ENCODE data around the gene SEMA3F. TPM values are rescaled to one million over a fixed set of nuclear protein-coding genes. Genes with fewer than 3 reads are reported as not detected.

The SEMA3F gene
- total RNA-seq, 2 experiments from 2014 or later: 0.15 TPM; not detected in 1

GRCh38 chr3:50172626-50173220 lies 17.6 kb downstream of the SEMA3F start:
- H3K27me3 Mint-ChIP-seq: no peaks in the 10 kb centered on the region
- no peak overlapping the region for H3K4me3 Mint-ChIP-seq
- peaks cover 4% of the 10 kb centered on the region for H3K4me1 Mint-ChIP-seq
- CTCF ChIA-PET: no interaction called here
- no peaks in the 10 kb centered on the region for H3K36me3 Mint-ChIP-seq (ENCODE audit: low read depth)
- no peak for DNase-seq
- no peaks in the 10 kb centered on the region for H3K9me3 Mint-ChIP-seq
- H3K27ac Mint-ChIP-seq: no peak overlapping the region
- POLR2A ChIA-PET: no interaction called here

- ChIA-PET POLR2A (no interaction called here), CTCF (interaction anchor here (0.6 kb wide), 1 partner anchor 82 kb away, joined by 3 read pairs; no protein-coding TSS in a partner anchor)
- DNase-seq: no peak
- no peaks in the 10 kb centered on the region for H3K36me3 Mint-ChIP-seq (ENCODE audit: low read depth)
- peaks cover 4% of the 10 kb centered on the region for H3K4me1 Mint-ChIP-seq
- no peaks in the 10 kb centered on the region for H3K27me3 Mint-ChIP-seq
- H3K9me3 Mint-ChIP-seq: no peaks in the 10 kb centered on the region
- H3K4me3 Mint-ChIP-seq: no peak overlapping the region
- no peak overlapping the region for H3K27ac Mint-ChIP-seq
Measured at GRCh38 chr3:50173685-50174516, 18.8 kb downstream of the SEMA3F start.

- Mint-ChIP-seq H3K27me3 (no peaks in the 10 kb centered on the region), H3K9me3 (no peaks in the 10 kb centered on the region), H3K27ac (no peak overlapping the region), H3K36me3 (ENCODE audit: low read depth) (no peaks in the 10 kb centered on the region), H3K4me3 (no peak overlapping the region), H3K4me1 (peaks cover 4% of the 10 kb centered on the region)
- ChIA-PET POLR2A (no interaction called here), CTCF (interaction anchor here (0.6 kb wide), 1 partner anchor 82 kb away, joined by 3 read pairs; no protein-coding TSS in a partner anchor)
- no peak for DNase-seq
Measured at GRCh38 chr3:50174517-50174895, 19.4 kb downstream of the SEMA3F start.

GRCh38 chr3:50174947-50175524 lies 19.9 kb downstream of the SEMA3F start:
- ChIA-PET CTCF (no interaction called here), POLR2A (no interaction called here)
- Mint-ChIP-seq H3K27me3 (no peaks in the 10 kb centered on the region), H3K4me1 (peaks cover 4% of the 10 kb centered on the region), H3K4me3 (no peak overlapping the region), H3K27ac (no peak overlapping the region), H3K9me3 (no peaks in the 10 kb centered on the region), H3K36me3 (ENCODE audit: low read depth) (no peaks in the 10 kb centered on the region)
- DNase-seq: no peak

GRCh38 chr3:50177346-50177745 lies 22.2 kb downstream of the SEMA3F start:
- ChIA-PET POLR2A (no interaction called here), CTCF (no interaction called here)
- Mint-ChIP-seq H3K36me3 (ENCODE audit: low read depth) (no peaks in the 10 kb centered on the region), H3K4me1 (peaks cover 4% of the 10 kb centered on the region), H3K4me3 (no peak overlapping the region), H3K27me3 (peaks cover 3% of the 10 kb centered on the region), H3K27ac (no peak overlapping the region), H3K9me3 (no peaks in the 10 kb centered on the region)
- no peak for DNase-seq

- ChIA-PET POLR2A (no interaction called here), CTCF (interaction anchor here (1.2 to 1.3 kb wide), 2 partner anchors 12 to 67 kb away, joined by 3 to 6 read pairs; no protein-coding TSS in a partner anchor)
- H3K4me3 Mint-ChIP-seq: no peak overlapping the region
Measured at GRCh38 chr3:50179710-50180109, 24.6 kb downstream of the SEMA3F start.

GRCh38 chr3:50181985-50182384 lies 26.9 kb downstream of the SEMA3F start:
- POLR2A ChIA-PET: no interaction called here
- H3K4me3 Mint-ChIP-seq: no peak overlapping the region
- peaks cover 3% of the 10 kb centered on the region for H3K27me3 Mint-ChIP-seq
- H3K9me3 Mint-ChIP-seq: no peaks in the 10 kb centered on the region
- no peak for DNase-seq
- no peak overlapping the region for H3K27ac Mint-ChIP-seq
- CTCF ChIA-PET: interaction anchor here (1.3 kb wide), 1 partner anchor 12 kb away, joined by 4 read pairs; no protein-coding TSS in a partner anchor
- no peaks in the 10 kb centered on the region for H3K4me1 Mint-ChIP-seq
- no peaks in the 10 kb centered on the region for H3K36me3 Mint-ChIP-seq (ENCODE audit: low read depth)

More at GRCh38 chr3:50179710-50180109, 24.6 kb downstream of the SEMA3F start:
- no peaks in the 10 kb centered on the region for H3K36me3 Mint-ChIP-seq (ENCODE audit: low read depth)
- DNase-seq: no peak
- no peak overlapping the region for H3K27ac Mint-ChIP-seq
- no peaks in the 10 kb centered on the region for H3K4me1 Mint-ChIP-seq
- H3K27me3 Mint-ChIP-seq: peaks cover 3% of the 10 kb centered on the region
- no peaks in the 10 kb centered on the region for H3K9me3 Mint-ChIP-seq

- POLR2A ChIA-PET: no interaction called here
- peaks cover 3% of the 10 kb centered on the region for H3K27me3 Mint-ChIP-seq
- H3K4me1 Mint-ChIP-seq: no peaks in the 10 kb centered on the region
- H3K36me3 Mint-ChIP-seq (ENCODE audit: low read depth): no peaks in the 10 kb centered on the region
- CTCF ChIA-PET: interaction anchor here (1.3 kb wide), 1 partner anchor 12 kb away, joined by 4 read pairs; no protein-coding TSS in a partner anchor
- no peak overlapping the region for H3K27ac Mint-ChIP-seq
- no peaks in the 10 kb centered on the region for H3K9me3 Mint-ChIP-seq
- no peak for DNase-seq
- no peak overlapping the region for H3K4me3 Mint-ChIP-seq
Measured at GRCh38 chr3:50182533-50183099, 27.5 kb downstream of the SEMA3F start.

GRCh38 chr3:50183755-50184154 lies 28.6 kb downstream of the SEMA3F start:
- ChIA-PET POLR2A (no interaction called here), CTCF (no interaction called here)
- Mint-ChIP-seq H3K4me3 (no peak overlapping the region), H3K9me3 (no peaks in the 10 kb centered on the region), H3K36me3 (ENCODE audit: low read depth) (no peaks in the 10 kb centered on the region), H3K27me3 (peaks cover 3% of the 10 kb centered on the region), H3K4me1 (no peaks in the 10 kb centered on the region), H3K27ac (no peak overlapping the region)
- DNase-seq: no peak

- POLR2A ChIA-PET: no interaction called here
- no peaks in the 10 kb centered on the region for H3K36me3 Mint-ChIP-seq (ENCODE audit: low read depth)
- no peak overlapping the region for H3K4me3 Mint-ChIP-seq
- no peak overlapping the region for H3K27ac Mint-ChIP-seq
- CTCF ChIA-PET: no interaction called here
- no peak for DNase-seq
- H3K9me3 Mint-ChIP-seq: no peaks in the 10 kb centered on the region
- no peaks in the 10 kb centered on the region for H3K4me1 Mint-ChIP-seq
- H3K27me3 Mint-ChIP-seq: peaks cover 3% of the 10 kb centered on the region
Measured at GRCh38 chr3:50184242-50184978, 29.3 kb downstream of the SEMA3F start.

GRCh38 chr3:50185230-50185629 lies 30.1 kb downstream of the SEMA3F start:
- POLR2A ChIA-PET: no interaction called here

GRCh38 chr3:50186096-50186495 lies 31.0 kb downstream of the SEMA3F start:
- H3K27me3 Mint-ChIP-seq: no peaks in the 10 kb centered on the region
- no peaks in the 10 kb centered on the region for H3K9me3 Mint-ChIP-seq
- no peaks in the 10 kb centered on the region for H3K36me3 Mint-ChIP-seq (ENCODE audit: low read depth)
- no peak overlapping the region for H3K4me3 Mint-ChIP-seq
- no peaks in the 10 kb centered on the region for H3K4me1 Mint-ChIP-seq
- CTCF ChIA-PET: no interaction called here
- no peak for DNase-seq
- H3K27ac Mint-ChIP-seq: no peak overlapping the region
- POLR2A ChIA-PET: no interaction called here

More at GRCh38 chr3:50185230-50185629, 30.1 kb downstream of the SEMA3F start:
- H3K4me3 Mint-ChIP-seq: no peak overlapping the region
- H3K27me3 Mint-ChIP-seq: peaks cover 3% of the 10 kb centered on the region
- CTCF ChIA-PET: no interaction called here
- no peaks in the 10 kb centered on the region for H3K4me1 Mint-ChIP-seq
- no peaks in the 10 kb centered on the region for H3K36me3 Mint-ChIP-seq (ENCODE audit: low read depth)
- no peaks in the 10 kb centered on the region for H3K9me3 Mint-ChIP-seq
- no peak for DNase-seq
- no peak overlapping the region for H3K27ac Mint-ChIP-seq

- Mint-ChIP-seq H3K4me3 (no peak overlapping the region), H3K36me3 (ENCODE audit: low read depth) (no peaks in the 10 kb centered on the region), H3K4me1 (peaks cover 2% of the 10 kb centered on the region), H3K9me3 (no peaks in the 10 kb centered on the region), H3K27ac (no peak overlapping the region), H3K27me3 (peaks cover 3% of the 10 kb centered on the region)
- DNase-seq: no peak
- CTCF ChIA-PET: no interaction called here
- POLR2A ChIA-PET: no interaction called here
Measured at GRCh38 chr3:50187750-50188149, 32.6 kb downstream of the SEMA3F start.

All from activated CD4-positive, alpha-beta memory T cell treated with anti-CD3 and anti-CD28 coated beads, Interleukin-2, amount 10 ng/mL, durations not matched to agents 7 days and 5 days (primary cell).